Glutamatergic neuron (in vitro differentiated cells): ENCODE data around the gene NOLC1. TPM values are rescaled to one million over a fixed set of nuclear protein-coding genes. Genes with fewer than 3 reads are reported as not detected.

Experiments
- DNase-seq: peaks from one replicate; pipeline ENCODE4 v3.0.0; 2022
- H3K27ac Mint-ChIP-seq: one replicate; pipeline ENCODE4 v1.8.0; 2020; ENCODE audit warnings: mild to moderate bottlenecking, mixed read lengths, inconsistent platforms; ENCODE audit not compliant: unreplicated experiment
- H3K27me3 Mint-ChIP-seq: one replicate; pipeline ENCODE4 v1.8.0; 2020; ENCODE audit warnings: mild to moderate bottlenecking, moderate library complexity, mixed read lengths, inconsistent platforms; ENCODE audit not compliant: unreplicated experiment
- H3K36me3 Mint-ChIP-seq: one replicate; pipeline ENCODE4 v1.8.0; 2020; ENCODE audit warnings: mild to moderate bottlenecking, mixed read lengths, inconsistent platforms; ENCODE audit not compliant: unreplicated experiment
- H3K4me1 Mint-ChIP-seq: one replicate; pipeline ENCODE4 v1.8.0; 2020; ENCODE audit warnings: mild to moderate bottlenecking, low read depth, mixed read lengths, inconsistent platforms; ENCODE audit not compliant: unreplicated experiment
- H3K4me3 Mint-ChIP-seq: one replicate; pipeline ENCODE4 v1.8.0; 2020; ENCODE audit warnings: mild to moderate bottlenecking, mixed read lengths, inconsistent platforms; ENCODE audit not compliant: unreplicated experiment
- H3K9me3 Mint-ChIP-seq: one replicate; pipeline ENCODE4 v1.8.0; 2020; ENCODE audit warnings: mild to moderate bottlenecking, moderate library complexity, mixed read lengths, inconsistent platforms; ENCODE audit not compliant: unreplicated experiment
- CTCF ChIP-seq: fragments of 200-600 bp; sonication (generic); IDR thresholded peaks from one replicate; pipeline ENCODE4 v1.5.0; 2021; ENCODE audit not compliant: partially characterized antibody, unreplicated experiment
- total RNA-seq: library from RNA; stranded (reverse); fragmentation: NEBNext Ultra II Directional; extraction: Animal tissue kit (Norgen Biotek cat#: 25700); gene quantifications from one replicate; pipeline ENCODE4 v1.2.1, GENCODE V29; 2021; ENCODE audit not compliant: unreplicated experiment

Gene NOLC1
- total RNA-seq, 1 donor from 2014 or later: 59.5 TPM

- DNase-seq: no peak
- H3K36me3 Mint-ChIP-seq: no peaks in the 10 kb centered on the region
- TF ChIP-seq CTCF: no peak
- H3K27ac Mint-ChIP-seq: peak overlapping the region; percentile 99
- peaks cover 23% of the 10 kb centered on the region for H3K4me1 Mint-ChIP-seq
- peaks cover 19% of the 10 kb centered on the region for H3K9me3 Mint-ChIP-seq
- H3K4me3 Mint-ChIP-seq: peak overlapping the region; percentile 89
- peaks cover 20% of the 10 kb centered on the region for H3K27me3 Mint-ChIP-seq
Observed at GRCh38 chr10:102121739-102122372, 30.3 kb upstream of the NOLC1 start.

GRCh38 chr10:102122450-102122849, 29.7 kb upstream of the NOLC1 start:
- Mint-ChIP-seq H3K9me3 (peaks cover 16% of the 10 kb centered on the region), H3K27ac (peak overlapping the region; percentile 99), H3K4me1 (peaks cover 21% of the 10 kb centered on the region), H3K36me3 (no peaks in the 10 kb centered on the region), H3K27me3 (peaks cover 20% of the 10 kb centered on the region), H3K4me3 (peak overlapping the region; percentile 89)
- DNase-seq: no peak
- TF ChIP-seq CTCF: no peak

- TF ChIP-seq CTCF: no peak
- H3K4me1 Mint-ChIP-seq: peaks cover 16% of the 10 kb centered on the region
- DNase-seq: no peak
- no peak overlapping the region for H3K27ac Mint-ChIP-seq
- H3K27me3 Mint-ChIP-seq: peaks cover 14% of the 10 kb centered on the region
- H3K9me3 Mint-ChIP-seq: peaks cover 11% of the 10 kb centered on the region
- peak overlapping the region; percentile 30 for H3K4me3 Mint-ChIP-seq
- H3K36me3 Mint-ChIP-seq: no peaks in the 10 kb centered on the region
Observed at GRCh38 chr10:102123223-102123622, 29.0 kb upstream of the NOLC1 start.

- no peak for TF ChIP-seq CTCF
- Mint-ChIP-seq H3K36me3 (no peaks in the 10 kb centered on the region), H3K9me3 (peaks cover 8% of the 10 kb centered on the region), H3K27me3 (peaks cover 7% of the 10 kb centered on the region), H3K4me1 (peaks cover 16% of the 10 kb centered on the region), H3K27ac (no peak overlapping the region), H3K4me3 (peak overlapping the region; percentile 94)
- DNase-seq: no peak
Observed at GRCh38 chr10:102131286-102132170, 20.7 kb upstream of the NOLC1 start.

GRCh38 chr10:102132193-102132562, 20.0 kb upstream of the NOLC1 start:
- no peak for DNase-seq
- peaks cover 5% of the 10 kb centered on the region for H3K27me3 Mint-ChIP-seq
- H3K27ac Mint-ChIP-seq: peak overlapping the region; percentile 59
- peaks cover 8% of the 10 kb centered on the region for H3K9me3 Mint-ChIP-seq
- peak overlapping the region; percentile 94 for H3K4me3 Mint-ChIP-seq
- TF ChIP-seq CTCF: no peak
- no peaks in the 10 kb centered on the region for H3K36me3 Mint-ChIP-seq
- H3K4me1 Mint-ChIP-seq: peaks cover 16% of the 10 kb centered on the region
